ENCODE measurements around the gene XRN1.

Gene XRN1

DNA sequence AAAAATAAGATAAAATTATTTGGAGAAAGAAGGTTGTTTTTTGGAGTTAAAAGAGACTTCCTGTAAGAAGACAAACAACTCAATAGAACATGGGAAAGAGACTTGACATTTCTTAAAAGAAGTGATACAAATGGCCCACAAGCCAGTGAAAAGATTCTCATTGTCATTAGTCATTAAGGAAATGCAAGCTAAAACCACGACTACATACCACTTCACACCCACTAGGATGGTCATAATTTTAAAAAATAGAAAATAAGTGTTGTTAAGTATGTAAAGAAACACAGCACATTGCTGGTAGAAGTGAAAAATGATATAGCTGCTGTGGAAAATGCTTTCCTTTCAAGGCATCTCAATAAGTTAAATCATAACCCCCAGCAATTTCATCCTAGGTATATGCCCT, 178.1 kb downstream of the XRN1 start:
- no peak for DNase-seq

DNA sequence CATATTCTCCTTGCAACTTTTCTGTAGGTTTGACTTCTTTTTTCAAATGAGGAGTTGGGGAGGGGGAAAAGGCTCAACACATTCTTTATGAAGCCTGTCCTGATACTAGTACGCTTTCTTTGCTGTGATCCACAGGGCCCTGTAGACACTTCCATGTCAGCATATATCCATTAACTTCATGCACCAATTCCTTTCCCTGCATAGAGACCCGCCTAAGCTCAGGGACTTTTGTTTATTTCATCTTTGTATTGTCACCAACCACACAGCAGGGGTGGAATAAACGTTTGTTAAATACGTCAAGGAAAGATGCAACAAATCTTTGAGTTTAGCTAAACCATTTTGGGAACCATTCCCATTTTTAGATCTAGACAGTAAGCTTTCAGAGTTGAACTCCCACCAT, 179.4 kb downstream of the XRN1 start:
- no peak for DNase-seq

DNA sequence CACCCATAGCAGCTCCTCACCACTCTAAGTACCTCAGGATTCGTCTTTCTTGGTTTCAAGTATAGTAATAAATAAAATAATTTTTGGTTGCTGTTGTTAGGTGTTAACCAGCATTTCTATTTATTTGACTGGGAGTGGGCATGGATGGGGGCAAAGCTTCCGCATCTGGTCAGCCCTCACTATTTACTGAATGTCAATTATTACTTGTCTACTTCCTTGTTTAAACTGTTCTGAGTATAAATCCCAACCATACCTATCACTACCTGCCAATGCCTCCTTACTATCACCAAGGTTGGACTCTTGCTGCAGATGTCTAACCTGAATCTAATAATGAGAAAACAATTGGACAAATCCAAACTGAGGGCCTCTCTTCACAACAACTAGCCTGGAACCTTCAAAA, 180.6 kb downstream of the XRN1 start:
- DNase-seq: no peak

DNA sequence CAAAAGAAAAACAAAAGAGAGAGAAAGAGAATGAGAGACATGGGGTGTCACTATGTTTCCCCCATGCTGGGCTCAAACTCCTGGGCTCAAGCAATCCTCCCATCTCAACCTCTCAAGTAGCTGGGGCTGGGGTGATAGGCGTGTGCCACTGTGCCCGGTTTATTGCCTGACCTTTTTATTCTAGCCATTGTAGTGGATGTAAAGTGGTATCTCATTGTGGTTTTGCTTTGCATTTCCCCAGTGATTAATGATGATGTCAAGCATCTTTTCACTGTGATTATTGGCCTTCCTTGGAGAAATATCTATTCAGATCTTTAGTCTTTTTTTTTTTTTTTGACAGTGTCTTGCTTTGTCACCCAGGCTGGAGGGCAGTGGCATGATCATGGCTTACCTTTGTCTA, 184.7 kb downstream of the XRN1 start:
- no peak for DNase-seq

DNA sequence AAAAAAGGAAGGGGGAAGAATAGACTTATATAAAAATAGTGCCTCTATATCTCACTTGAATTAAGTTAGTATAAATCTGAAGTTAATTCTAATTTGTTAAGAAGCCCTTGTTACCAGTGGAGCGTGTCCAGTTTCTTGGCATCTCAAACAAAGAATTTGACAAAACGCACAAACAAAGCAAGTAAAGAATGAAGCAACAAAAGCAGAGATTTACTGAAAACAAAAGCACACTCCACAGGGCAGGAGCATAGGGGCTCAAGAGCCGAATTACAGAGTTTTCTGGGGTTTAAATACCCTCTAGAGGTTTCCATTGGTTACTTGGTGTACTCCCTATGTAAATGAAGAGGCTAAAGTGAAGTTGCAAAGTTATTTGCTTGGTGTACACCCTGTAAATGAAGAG, 188.5 kb downstream of the XRN1 start:
- DNase-seq: no peak

DNA sequence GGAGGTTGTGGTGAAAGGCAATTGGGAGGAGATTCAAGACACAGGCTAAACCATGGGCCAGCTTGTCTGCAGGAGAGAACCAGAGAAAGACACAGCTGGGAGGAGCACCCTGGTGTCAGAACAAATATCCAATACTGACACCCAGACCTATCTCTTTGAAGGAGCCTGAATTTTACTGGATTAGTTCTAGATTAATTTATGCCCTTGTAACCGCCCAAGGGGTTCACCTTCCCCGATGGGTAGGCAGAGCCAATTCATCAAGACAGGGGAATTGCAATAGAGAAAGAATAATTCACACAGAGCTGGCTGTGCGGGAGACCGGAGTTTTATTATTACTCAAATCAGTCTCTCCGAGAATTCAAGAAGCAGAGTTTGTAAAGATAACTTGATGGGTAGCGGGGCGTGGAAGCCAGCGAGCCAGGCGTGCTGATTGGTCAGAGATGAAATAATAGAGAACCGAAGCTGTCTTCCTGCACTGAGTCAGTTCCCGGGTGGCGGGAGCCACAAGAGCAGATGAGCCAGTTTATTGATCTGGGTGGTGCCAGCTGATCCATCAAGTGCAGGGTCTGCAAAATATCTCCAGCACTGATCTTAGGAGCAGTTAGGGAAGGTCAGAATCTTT, 191.0 kb downstream of the XRN1 start:
- no peak for DNase-seq

All from fibroblast of skin of abdomen (primary cell).